Measurements from ENCODE around the gene CYB561D1.

DNA sequence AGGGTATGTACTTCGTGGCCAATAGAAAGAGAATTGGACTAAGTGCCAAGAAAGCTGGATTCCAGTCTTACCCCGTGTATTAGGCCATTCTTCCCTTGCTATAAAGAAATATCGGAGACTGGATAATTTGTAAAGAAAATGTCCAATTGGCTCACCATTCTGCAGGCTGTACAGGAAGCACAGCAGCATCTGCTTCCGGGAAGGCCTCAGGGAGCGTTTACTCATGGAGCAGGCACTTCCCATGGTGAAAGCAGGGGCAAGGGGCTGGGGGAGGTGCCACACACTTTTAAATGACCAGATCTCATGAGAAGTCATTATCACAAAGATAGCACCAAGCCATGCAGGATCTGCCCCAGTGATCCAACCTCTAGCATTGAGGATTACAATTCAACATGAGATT lies 23.4 kb downstream of the CYB561D1 start:
- TF ChIP-seq, protein P1, sequence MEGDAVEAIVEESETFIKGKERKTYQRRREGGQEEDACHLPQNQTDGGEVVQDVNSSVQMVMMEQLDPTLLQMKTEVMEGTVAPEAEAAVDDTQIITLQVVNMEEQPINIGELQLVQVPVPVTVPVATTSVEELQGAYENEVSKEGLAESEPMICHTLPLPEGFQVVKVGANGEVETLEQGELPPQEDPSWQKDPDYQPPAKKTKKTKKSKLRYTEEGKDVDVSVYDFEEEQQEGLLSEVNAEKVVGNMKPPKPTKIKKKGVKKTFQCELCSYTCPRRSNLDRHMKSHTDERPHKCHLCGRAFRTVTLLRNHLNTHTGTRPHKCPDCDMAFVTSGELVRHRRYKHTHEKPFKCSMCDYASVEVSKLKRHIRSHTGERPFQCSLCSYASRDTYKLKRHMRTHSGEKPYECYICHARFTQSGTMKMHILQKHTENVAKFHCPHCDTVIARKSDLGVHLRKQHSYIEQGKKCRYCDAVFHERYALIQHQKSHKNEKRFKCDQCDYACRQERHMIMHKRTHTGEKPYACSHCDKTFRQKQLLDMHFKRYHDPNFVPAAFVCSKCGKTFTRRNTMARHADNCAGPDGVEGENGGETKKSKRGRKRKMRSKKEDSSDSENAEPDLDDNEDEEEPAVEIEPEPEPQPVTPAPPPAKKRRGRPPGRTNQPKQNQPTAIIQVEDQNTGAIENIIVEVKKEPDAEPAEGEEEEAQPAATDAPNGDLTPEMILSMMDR (IDR thresholded peaks at IDR 0.05) = no peak
- no peak for TF ChIP-seq POLR2A (IDR thresholded peaks at IDR 0.05)
